ENCODE measurements around the gene FBN2. TPM values are rescaled to one million over a fixed set of nuclear protein-coding genes. Genes with fewer than 3 reads are reported as not detected.

The FBN2 gene
- total and polyA plus RNA-seq, 11 donors = 7.4 to 28.0 (median 9.7) TPM

GRCh38 chr5:128493657-128494329 is 44.3 kb downstream of the FBN2 start:
- ATAC-seq (peak in 3 of 4 donors; percentile 66 to 92 (median 77)), DNase-seq (no peak)
- Histone ChIP-seq H3K27me3 (no peaks in the 10 kb centered on the region), H3K4me3 (no peak overlapping the region), H3K27ac (peak overlapping the region in 3 of 12 donors; percentile 3 to 25 (median 14)), H3K9me3 (peaks cover 0 to 17% (median 0%) of the 10 kb centered on the region in 12 donors), H3K36me3 (no peaks in the 10 kb centered on the region), H3K4me1 (peaks cover 0 to 11% (median 0%) of the 10 kb centered on the region in 12 donors)
- 76 to 88% (median 83%) methylated on average over 4 of the region's 4 CpGs for WGBS, 4 donors
- intact Hi-C loops (cut with DNase I) = loop anchor here in 1 of 10 donors (10.0 kb wide), 1 partner anchor 619 kb away; no protein-coding TSS in a partner anchor
- TF ChIP-seq CTCF (IDR thresholded peaks at IDR 0.05) = peak in 1 of 12 donors; percentile 22
- TF ChIP-seq POLR2A (IDR thresholded peaks at IDR 0.05) = no peak

GRCh38 chr5:128491291-128491690 is 46.8 kb downstream of the FBN2 start:
- H3K27me3 ChIP-seq = no peaks in the 10 kb centered on the region
- TF ChIP-seq CTCF (IDR thresholded peaks at IDR 0.05) (no peak), POLR2A (IDR thresholded peaks at IDR 0.05) (no peak)
- peaks cover 0 to 11% (median 0%) of the 10 kb centered on the region in 12 donors for H3K4me1 ChIP-seq
- H3K27ac ChIP-seq = peak overlapping the region in 1 of 12 donors; percentile 13
- intact Hi-C loops (cut with DNase I) = loop anchor here in 1 of 10 donors (10.0 kb wide), 1 partner anchor 616 kb away; no protein-coding TSS in a partner anchor
- no peak for DNase-seq
- no peak overlapping the region for H3K4me3 ChIP-seq
- no peaks in the 10 kb centered on the region for H3K36me3 ChIP-seq
- peaks cover 0 to 17% (median 0%) of the 10 kb centered on the region in 12 donors for H3K9me3 ChIP-seq
- peak in 3 of 4 donors; percentile 50 to 71 (median 69) for ATAC-seq
- 16 to 29% (median 24%) methylated on average over 3 of the region's 3 CpGs for WGBS, 4 donors

- peaks cover 0 to 14% (median 0%) of the 10 kb centered on the region in 12 donors for H3K9me3 ChIP-seq
- no peak for TF ChIP-seq CTCF (IDR thresholded peaks at IDR 0.05)
- no peak for TF ChIP-seq POLR2A (IDR thresholded peaks at IDR 0.05)
- no peak overlapping the region for H3K27ac ChIP-seq
- intact Hi-C loops (cut with DNase I) = loop anchor here in 1 of 10 donors (10.0 kb wide), 1 partner anchor 616 kb away; no protein-coding TSS in a partner anchor
- H3K4me3 ChIP-seq = no peak overlapping the region
- no peaks in the 10 kb centered on the region for H3K27me3 ChIP-seq
- peaks cover 0 to 11% (median 0%) of the 10 kb centered on the region in 12 donors for H3K4me1 ChIP-seq
- no peak for ATAC-seq
- DNase-seq = no peak
- WGBS, 4 donors = 62 to 79% (median 70%) methylated on average over 1 of the region's 1 CpG
- no peaks in the 10 kb centered on the region for H3K36me3 ChIP-seq
These were observed 47.3 kb downstream of the FBN2 start for GRCh38 chr5:128490761-128491160.

GRCh38 chr5:128487041-128487440 is 51.0 kb downstream of the FBN2 start:
- Histone ChIP-seq H3K27ac (no peak overlapping the region), H3K9me3 (peaks cover 0 to 2% (median 0%) of the 10 kb centered on the region in 12 donors), H3K4me1 (peaks cover 0 to 11% (median 0%) of the 10 kb centered on the region in 12 donors), H3K36me3 (no peaks in the 10 kb centered on the region), H3K4me3 (no peak overlapping the region), H3K27me3 (no peaks in the 10 kb centered on the region)
- intact Hi-C loops (cut with DNase I) = no loop called here
- TF ChIP-seq CTCF (IDR thresholded peaks at IDR 0.05) (no peak), POLR2A (IDR thresholded peaks at IDR 0.05) (no peak)
- 72 to 87% (median 78%) methylated on average over 3 of the region's 3 CpGs for WGBS, 4 donors
- no peak for DNase-seq
- no peak for ATAC-seq

Measured in heart left ventricle (tissue), 16 donors.